GM12872 (cell line): ENCODE measurements around the gene RHBDL1.

ENCODE experiments used
- CTCF ChIP-seq: IDR thresholded peaks from 3 replicates; pipeline ENCODE4 v1.5.1; 2011; ENCODE audit warnings: low read depth, mild to moderate bottlenecking, low read length, moderate library complexity; ENCODE audit not compliant: insufficient read depth

The RHBDL1 gene

GRCh38 chr16:723695-724094 lies 48.2 kb downstream of the RHBDL1 start:
- TF ChIP-seq CTCF = no peak

GRCh38 chr16:724188-725040 lies 48.9 kb downstream of the RHBDL1 start:
- TF ChIP-seq CTCF = no peak

GRCh38 chr16:725041-725376 lies 49.5 kb downstream of the RHBDL1 start:
- no peak for TF ChIP-seq CTCF

GRCh38 chr16:725463-726187 lies 50.2 kb downstream of the RHBDL1 start:
- no peak for TF ChIP-seq CTCF

GRCh38 chr16:726188-726437 lies 50.6 kb downstream of the RHBDL1 start:
- TF ChIP-seq CTCF = no peak

GRCh38 chr16:726438-727290 lies 51.2 kb downstream of the RHBDL1 start, which contains the start of the genes CCDC78 and HAGHL:
CCDC78 (minus strand) TSS chr16:726443; CDS start chr16:726367, 76 bp downstream.
HAGHL (plus strand) TSS chr16:727106; CDS start chr16:727510, 404 bp downstream.
- no peak for TF ChIP-seq CTCF

GRCh38 chr16:727291-727977 lies 52.0 kb downstream of the RHBDL1 start:
- no peak for TF ChIP-seq CTCF
